Gastroesophageal sphincter (tissue), 3 donors: Measurements from ENCODE around the gene ACADSB.

Experiments used
- POLR2A ChIP-seq, 2 donors: fragments of 450-650 bp; IDR thresholded peaks; one replicate each; pipeline ENCODE4 v1.6.1; 2017; ENCODE audit warnings: antibody characterized with exemption in 2 of 2, mild to moderate bottlenecking in 2 of 2, moderate library complexity in 1 of 2
- TF ChIP-seq, protein P1 (sequence below), 4 experiments: fragments of 200-600 bp in 2 of 4; fragments of 450-650 bp in 2 of 4; sonication (generic) in 1 of 4; IDR thresholded peaks; one replicate each; pipeline ENCODE4 v1.5.1; 2017 to 2019; ENCODE audit warnings: antibody characterized with exemption in 4 of 4, mild to moderate bottlenecking in 2 of 4, moderate library complexity in 2 of 4

DNA sequence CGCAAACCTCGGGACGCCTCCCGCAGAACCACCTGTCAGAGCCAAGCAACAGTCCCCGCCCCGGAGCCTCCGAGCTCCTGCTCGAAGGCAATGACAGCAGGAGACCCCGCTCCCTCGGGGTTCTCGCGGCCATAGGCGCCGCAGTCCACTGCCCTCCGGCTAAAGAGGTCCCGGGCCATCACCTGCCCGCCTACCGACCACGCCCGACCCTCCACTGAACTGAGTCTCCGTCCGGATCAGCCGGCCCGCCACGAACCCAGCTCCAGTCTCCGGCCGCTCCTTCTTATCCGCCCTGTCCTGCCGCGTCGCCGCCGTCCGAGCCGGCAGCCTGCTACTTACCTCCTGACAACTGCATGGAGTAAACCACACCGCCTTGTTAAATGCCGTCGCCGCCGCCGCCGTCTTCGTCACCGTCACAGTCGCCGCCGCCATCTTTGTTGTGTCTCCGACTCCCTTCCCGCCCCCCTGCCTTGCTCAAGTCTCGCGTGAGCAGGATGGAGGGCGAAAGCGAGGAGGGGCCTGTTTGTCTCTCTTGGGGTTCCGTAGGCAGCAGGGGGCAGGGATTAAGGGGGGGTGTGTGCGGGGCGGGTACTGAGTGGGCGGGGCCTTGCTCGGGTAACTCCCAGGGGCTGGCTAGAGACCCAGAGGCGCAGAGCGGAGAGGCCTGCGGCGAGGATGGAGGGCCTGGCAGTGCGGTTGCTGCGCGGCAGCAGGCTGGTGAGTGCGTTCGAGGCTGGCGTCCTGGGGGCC lies at the start of gene ACADSB, which contains the start of gene IKZF5:
- peak; percentile 81 to 85 for TF ChIP-seq POLR2A (IDR thresholded peaks at IDR 0.05)
- TF ChIP-seq, protein P1, sequence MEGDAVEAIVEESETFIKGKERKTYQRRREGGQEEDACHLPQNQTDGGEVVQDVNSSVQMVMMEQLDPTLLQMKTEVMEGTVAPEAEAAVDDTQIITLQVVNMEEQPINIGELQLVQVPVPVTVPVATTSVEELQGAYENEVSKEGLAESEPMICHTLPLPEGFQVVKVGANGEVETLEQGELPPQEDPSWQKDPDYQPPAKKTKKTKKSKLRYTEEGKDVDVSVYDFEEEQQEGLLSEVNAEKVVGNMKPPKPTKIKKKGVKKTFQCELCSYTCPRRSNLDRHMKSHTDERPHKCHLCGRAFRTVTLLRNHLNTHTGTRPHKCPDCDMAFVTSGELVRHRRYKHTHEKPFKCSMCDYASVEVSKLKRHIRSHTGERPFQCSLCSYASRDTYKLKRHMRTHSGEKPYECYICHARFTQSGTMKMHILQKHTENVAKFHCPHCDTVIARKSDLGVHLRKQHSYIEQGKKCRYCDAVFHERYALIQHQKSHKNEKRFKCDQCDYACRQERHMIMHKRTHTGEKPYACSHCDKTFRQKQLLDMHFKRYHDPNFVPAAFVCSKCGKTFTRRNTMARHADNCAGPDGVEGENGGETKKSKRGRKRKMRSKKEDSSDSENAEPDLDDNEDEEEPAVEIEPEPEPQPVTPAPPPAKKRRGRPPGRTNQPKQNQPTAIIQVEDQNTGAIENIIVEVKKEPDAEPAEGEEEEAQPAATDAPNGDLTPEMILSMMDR (IDR thresholded peaks at IDR 0.05): no peak
